AG09309 (cell line): ENCODE results near the gene MIPEP.

Experiments
- DNase-seq: peaks from one replicate; pipeline ENCODE4 v3.0.0-alpha.2; 2010; ENCODE audit warnings: low read depth
- H3K4me3 ChIP-seq: 2 replicates; pipeline ENCODE4 v1.5.1; 2011; ENCODE audit warnings: mild to moderate bottlenecking, low read depth, low read length, moderate library complexity; ENCODE audit not compliant: control insufficient read depth
- CTCF ChIP-seq: IDR thresholded peaks from 2 replicates; pipeline ENCODE4 v1.5.1; 2011; ENCODE audit warnings: mild to moderate bottlenecking, low read depth, low read length, inconsistent platforms; ENCODE audit not compliant: insufficient read depth, control insufficient read depth; ENCODE audit errors: missing control alignments

Gene MIPEP

GRCh38 chr13:23735329-23735728, 153.9 kb downstream of the MIPEP start:
- no peak overlapping the region for H3K4me3 ChIP-seq
- no peak for DNase-seq
- TF ChIP-seq CTCF, result no peak

GRCh38 chr13:23731709-23732108, 157.5 kb downstream of the MIPEP start:
- H3K4me3 ChIP-seq, result no peak overlapping the region
- no peak for DNase-seq
- TF ChIP-seq CTCF, result no peak

- DNase-seq, result no peak
- H3K4me3 ChIP-seq, result no peak overlapping the region
- TF ChIP-seq CTCF, result no peak
These were observed 158.9 kb downstream of the MIPEP start for GRCh38 chr13:23730251-23730650.

- no peak for TF ChIP-seq CTCF
- no peak for DNase-seq
- H3K4me3 ChIP-seq, result no peak overlapping the region
These were observed 159.7 kb downstream of the MIPEP start for GRCh38 chr13:23729531-23729930.

- H3K4me3 ChIP-seq, result no peak overlapping the region
- no peak for TF ChIP-seq CTCF
- no peak for DNase-seq
These were observed 160.4 kb downstream of the MIPEP start for GRCh38 chr13:23728807-23729206.

GRCh38 chr13:23725922-23726321, 163.3 kb downstream of the MIPEP start:
- no peak for TF ChIP-seq CTCF
- no peak overlapping the region for H3K4me3 ChIP-seq
- DNase-seq, result no peak

GRCh38 chr13:23724196-23724970, 164.8 kb downstream of the MIPEP start:
- DNase-seq, result no peak
- H3K4me3 ChIP-seq, result no peak overlapping the region
- TF ChIP-seq CTCF, result no peak
